Astrocyte (in vitro differentiated cells and primary cell): ENCODE measurements around the gene F12. TPM values are rescaled to one million over a fixed set of nuclear protein-coding genes. Genes with fewer than 3 reads are reported as not detected.

Experiments used
- DNase-seq: peaks from one replicate; pipeline ENCODE4 v3.0.0-alpha.2; 2010; ENCODE audit warnings: low read depth
- FAIRE-seq: peaks from 2 replicates; lab custom pipeline; 2011; peaks lifted over from hg19 to GRCh38; lab: Jason Lieb, UNC
- H2AFZ ChIP-seq: 2 replicates; pipeline ENCODE4 v1.6.0; 2012; ENCODE audit warnings: low read depth, low read length, inconsistent platforms
- H3K27ac ChIP-seq: 2 replicates; pipeline ENCODE4 v1.5.1; 2011; ENCODE audit warnings: low read depth, low read length, inconsistent platforms
- H3K27me3 ChIP-seq: 2 replicates; pipeline ENCODE4 v1.6.0; 2011; ENCODE audit warnings: low read length, inconsistent platforms; ENCODE audit not compliant: insufficient read depth
- H3K36me3 ChIP-seq: 2 replicates; pipeline ENCODE4 v1.5.1; 2011; ENCODE audit warnings: low read length, inconsistent platforms; ENCODE audit not compliant: insufficient read depth
- H3K4me1 ChIP-seq: 2 replicates; pipeline ENCODE4 v1.5.1; 2011; ENCODE audit warnings: low read length, inconsistent platforms; ENCODE audit not compliant: insufficient read depth
- H3K4me2 ChIP-seq: 2 replicates; pipeline ENCODE4 v1.6.0; 2012; ENCODE audit warnings: low read length, inconsistent platforms
- H3K4me3 ChIP-seq: 2 replicates; pipeline ENCODE4 v1.5.1; 2011; ENCODE audit warnings: low read depth, mild to moderate bottlenecking, low read length, inconsistent platforms; ENCODE audit not compliant: insufficient read depth
- H3K79me2 ChIP-seq: 2 replicates; pipeline ENCODE4 v1.6.0; 2012; ENCODE audit warnings: mild to moderate bottlenecking, low read length, inconsistent platforms; ENCODE audit not compliant: insufficient read depth
- H3K9ac ChIP-seq: 2 replicates; pipeline ENCODE4 v1.6.0; 2012; ENCODE audit warnings: mild to moderate bottlenecking, low read length, inconsistent platforms
- H3K9me3 ChIP-seq: 2 replicates; pipeline ENCODE4 v1.5.1; 2012; ENCODE audit warnings: low read depth, mild to moderate bottlenecking, low read length, inconsistent platforms; ENCODE audit not compliant: insufficient read depth
- H4K20me1 ChIP-seq: 2 replicates; pipeline ENCODE4 v1.6.0; 2012; ENCODE audit warnings: low read length, inconsistent platforms; ENCODE audit not compliant: insufficient read depth
- H3K27ac Mint-ChIP-seq: one replicate; pipeline ENCODE4 v1.8.0; 2021; ENCODE audit warnings: mild to moderate bottlenecking, mixed read lengths; ENCODE audit not compliant: unreplicated experiment
- H3K27me3 Mint-ChIP-seq: one replicate; pipeline ENCODE4 v1.8.0; 2021; ENCODE audit warnings: low read depth, mixed read lengths; ENCODE audit not compliant: unreplicated experiment
- H3K36me3 Mint-ChIP-seq: one replicate; pipeline ENCODE4 v1.8.0; 2021; ENCODE audit warnings: low read depth, mixed read lengths; ENCODE audit not compliant: unreplicated experiment
- H3K4me1 Mint-ChIP-seq: one replicate; pipeline ENCODE4 v1.8.0; 2021; ENCODE audit warnings: low read depth, mixed read lengths; ENCODE audit not compliant: unreplicated experiment
- H3K4me3 Mint-ChIP-seq: one replicate; pipeline ENCODE4 v1.8.0; 2021; ENCODE audit warnings: mild to moderate bottlenecking, moderate library complexity, mixed read lengths; ENCODE audit not compliant: unreplicated experiment
- H3K9me3 Mint-ChIP-seq: one replicate; pipeline ENCODE4 v1.8.0; 2021; ENCODE audit warnings: mild to moderate bottlenecking, mixed read lengths; ENCODE audit not compliant: unreplicated experiment
- EZH2 ChIP-seq: IDR thresholded peaks from 2 replicates; pipeline ENCODE4 v1.6.1; 2012; ENCODE audit warnings: mild to moderate bottlenecking, low read length, inconsistent platforms; ENCODE audit not compliant: insufficient read depth
- total RNA-seq: library from RNA; stranded (reverse); gene quantifications from 2 replicates; pipeline ENCODE4 v1.2.1, GENCODE V29; 2021
- TF ChIP-seq, protein P1 (sequence below): IDR thresholded peaks from 2 replicates; pipeline ENCODE4 v1.5.1; 2011; ENCODE audit warnings: low read depth, mild to moderate bottlenecking, inconsistent platforms, low read length, moderate library complexity; ENCODE audit not compliant: insufficient read depth

The F12 gene
- total RNA-seq, 1 donor from 2014 or later, result 3.0 TPM

DNA sequence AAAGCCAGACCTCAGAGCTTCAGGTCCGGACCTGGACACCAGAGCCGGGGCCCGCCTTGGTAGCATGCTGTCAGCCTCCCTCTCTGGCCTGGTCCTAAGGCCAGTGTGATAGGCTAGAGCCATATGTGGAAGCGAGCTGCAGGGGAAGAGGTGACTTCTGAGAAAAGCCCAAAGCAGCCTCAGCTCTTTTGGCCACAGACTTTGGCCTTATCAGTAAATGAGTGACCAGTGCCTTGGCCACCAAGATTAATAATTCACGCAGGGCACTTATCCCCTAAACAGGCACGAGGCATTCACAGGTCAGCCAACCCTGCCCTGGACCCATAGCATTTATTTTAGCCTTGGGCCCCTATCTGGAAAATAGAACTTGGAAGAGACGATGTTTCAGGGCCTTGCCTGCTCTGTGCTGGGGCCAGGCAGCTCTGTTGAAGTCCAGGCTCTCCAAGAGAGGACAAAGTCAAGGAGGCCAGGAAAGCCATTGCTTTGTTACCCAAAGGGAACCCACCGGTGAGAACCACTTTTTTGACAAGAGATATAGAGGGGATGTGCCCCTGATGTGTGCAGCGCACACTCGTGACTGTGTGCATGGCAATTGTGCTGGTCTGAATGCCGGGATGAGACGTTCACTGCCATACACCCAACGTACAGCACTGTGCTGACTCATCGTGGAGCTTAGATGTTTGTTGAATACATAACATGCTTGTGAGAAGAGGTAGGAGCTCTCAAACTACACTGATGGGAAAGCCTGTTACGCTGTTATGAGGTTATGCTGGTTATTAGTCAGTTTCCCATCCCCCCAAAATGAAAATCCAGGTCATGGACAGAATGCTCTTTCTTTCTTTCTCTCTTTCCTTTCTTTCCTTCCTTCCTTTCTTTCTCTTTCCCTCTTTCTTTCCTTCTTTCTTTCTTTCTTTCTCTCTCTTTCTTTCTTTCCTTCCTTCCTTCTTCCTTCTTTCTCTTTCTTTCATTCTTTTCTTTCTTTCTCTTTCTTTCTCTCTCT is 30.2 kb downstream of the F12 start:
- Histone ChIP-seq H4K20me1 (no peaks in the 10 kb centered on the region), H3K9me3 (no peaks in the 10 kb centered on the region), H3K36me3 (no peaks in the 10 kb centered on the region), H3K79me2 (no peaks in the 10 kb centered on the region), H3K4me2 (peak overlapping the region; percentile 56), H3K4me1 (peaks cover 6% of the 10 kb centered on the region), H3K9ac (no peak overlapping the region), H3K4me3 (no peak overlapping the region), H2AFZ (peak overlapping the region; percentile 49), H3K27me3 (peaks cover 12% of the 10 kb centered on the region), H3K27ac (peak overlapping the region; percentile 20)
- peak; percentile 90 for DNase-seq
- peak overlapping the region; percentile 18 for H3K4me3 Mint-ChIP-seq
- peak; percentile 88 for FAIRE-seq
- no peaks in the 10 kb centered on the region for H3K36me3 Mint-ChIP-seq
- peaks cover 34% of the 10 kb centered on the region for H3K27me3 Mint-ChIP-seq
- peak overlapping the region; percentile 5 for H3K27ac Mint-ChIP-seq
- no peak for TF ChIP-seq EZH2
- TF ChIP-seq, protein P1, sequence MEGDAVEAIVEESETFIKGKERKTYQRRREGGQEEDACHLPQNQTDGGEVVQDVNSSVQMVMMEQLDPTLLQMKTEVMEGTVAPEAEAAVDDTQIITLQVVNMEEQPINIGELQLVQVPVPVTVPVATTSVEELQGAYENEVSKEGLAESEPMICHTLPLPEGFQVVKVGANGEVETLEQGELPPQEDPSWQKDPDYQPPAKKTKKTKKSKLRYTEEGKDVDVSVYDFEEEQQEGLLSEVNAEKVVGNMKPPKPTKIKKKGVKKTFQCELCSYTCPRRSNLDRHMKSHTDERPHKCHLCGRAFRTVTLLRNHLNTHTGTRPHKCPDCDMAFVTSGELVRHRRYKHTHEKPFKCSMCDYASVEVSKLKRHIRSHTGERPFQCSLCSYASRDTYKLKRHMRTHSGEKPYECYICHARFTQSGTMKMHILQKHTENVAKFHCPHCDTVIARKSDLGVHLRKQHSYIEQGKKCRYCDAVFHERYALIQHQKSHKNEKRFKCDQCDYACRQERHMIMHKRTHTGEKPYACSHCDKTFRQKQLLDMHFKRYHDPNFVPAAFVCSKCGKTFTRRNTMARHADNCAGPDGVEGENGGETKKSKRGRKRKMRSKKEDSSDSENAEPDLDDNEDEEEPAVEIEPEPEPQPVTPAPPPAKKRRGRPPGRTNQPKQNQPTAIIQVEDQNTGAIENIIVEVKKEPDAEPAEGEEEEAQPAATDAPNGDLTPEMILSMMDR, result no peak
- peaks cover 8% of the 10 kb centered on the region for H3K4me1 Mint-ChIP-seq
- H3K9me3 Mint-ChIP-seq, result no peaks in the 10 kb centered on the region

- no peak for FAIRE-seq
- H3K36me3 ChIP-seq, result no peaks in the 10 kb centered on the region
Measured at GRCh38 chr5:177377851-177378776, 31.2 kb downstream of the F12 start.

More at GRCh38 chr5:177377851-177378776, 31.2 kb downstream of the F12 start:
- Histone ChIP-seq H3K4me3 (no peak overlapping the region), H3K9me3 (no peaks in the 10 kb centered on the region), H3K4me2 (no peak overlapping the region), H3K79me2 (no peaks in the 10 kb centered on the region), H2AFZ (no peak overlapping the region), H4K20me1 (no peaks in the 10 kb centered on the region), H3K27me3 (peaks cover 4% of the 10 kb centered on the region), H3K9ac (no peak overlapping the region), H3K27ac (no peak overlapping the region), H3K4me1 (peaks cover 6% of the 10 kb centered on the region)
- no peaks in the 10 kb centered on the region for H3K9me3 Mint-ChIP-seq
- H3K27ac Mint-ChIP-seq, result no peak overlapping the region
- no peak for DNase-seq
- H3K4me3 Mint-ChIP-seq, result no peak overlapping the region
- peaks cover 4% of the 10 kb centered on the region for H3K36me3 Mint-ChIP-seq
- peaks cover 28% of the 10 kb centered on the region for H3K27me3 Mint-ChIP-seq
- peaks cover 8% of the 10 kb centered on the region for H3K4me1 Mint-ChIP-seq
- no peak for TF ChIP-seq EZH2
- TF ChIP-seq, protein P1, result no peak
